ENCODE measurements around the gene ARID3C.

Gene ARID3C

GRCh38 chr9:34591248-34591916, 37.5 kb downstream of the ARID3C start:
- H3K4me1 Mint-ChIP-seq (ENCODE audit: low read depth in 2 of 2): peaks cover 24 to 27% of the 10 kb centered on the region in 2 donors
- no peaks in the 10 kb centered on the region for H3K9me3 Mint-ChIP-seq
- H3K4me3 Mint-ChIP-seq: peak overlapping the region; percentile 76 to 83
- DNase-seq (peak; percentile 75 to 78 (median 76)), ATAC-seq (replicated peaks) (peak; percentile 82)
- peaks cover 75 to 91% of the 10 kb centered on the region in 2 donors for H3K27me3 Mint-ChIP-seq
- no peak overlapping the region for H3K27ac Mint-ChIP-seq
- no peaks in the 10 kb centered on the region for H3K36me3 Mint-ChIP-seq (ENCODE audit: insufficient read depth)

GRCh38 chr9:34590381-34591247, 38.3 kb downstream of the ARID3C start:
- Mint-ChIP-seq H3K36me3 (ENCODE audit: insufficient read depth) (no peaks in the 10 kb centered on the region), H3K4me3 (peak overlapping the region; percentile 76 to 83), H3K4me1 (ENCODE audit: low read depth in 2 of 2) (peaks cover 24 to 27% of the 10 kb centered on the region in 2 donors), H3K27me3 (peaks cover 80 to 92% of the 10 kb centered on the region in 2 donors), H3K27ac (no peak overlapping the region), H3K9me3 (no peaks in the 10 kb centered on the region)
- no peak for DNase-seq
- no peak for ATAC-seq (replicated peaks)

GRCh38 chr9:34589636-34590380, 39.1 kb downstream of the ARID3C start, which contains the start of gene CNTFR:
TSS of gene CNTFR (minus strand) at chr9:34589724. CDS start at chr9:34568981, 20,743 bp downstream.
- DNase-seq: no peak
- H3K4me3 Mint-ChIP-seq: peak within 1 kb of the TSS; percentile 76 to 83
- H3K36me3 Mint-ChIP-seq (ENCODE audit: insufficient read depth): no peaks in the 10 kb centered on the region
- H3K4me1 Mint-ChIP-seq (ENCODE audit: low read depth in 2 of 2): peaks cover 24 to 27% of the 10 kb centered on the region in 2 donors
- H3K9me3 Mint-ChIP-seq: no peaks in the 10 kb centered on the region
- peaks cover 86 to 97% of the 10 kb centered on the region in 2 donors for H3K27me3 Mint-ChIP-seq
- H3K27ac Mint-ChIP-seq: no peak within 1 kb of the TSS
- ATAC-seq (replicated peaks): peak; percentile 31

- Mint-ChIP-seq H3K27ac (no peak overlapping the region), H3K4me1 (ENCODE audit: low read depth in 2 of 2) (peaks cover 24 to 27% of the 10 kb centered on the region in 2 donors), H3K9me3 (no peaks in the 10 kb centered on the region), H3K36me3 (ENCODE audit: insufficient read depth) (no peaks in the 10 kb centered on the region), H3K27me3 (peaks cover 88 to 97% of the 10 kb centered on the region in 2 donors), H3K4me3 (peak overlapping the region; percentile 40 to 74)
- no peak for ATAC-seq (replicated peaks)
- no peak for DNase-seq
Observed at GRCh38 chr9:34588671-34589635, 39.9 kb downstream of the ARID3C start.

GRCh38 chr9:34587271-34587670, 41.6 kb downstream of the ARID3C start:
- H3K27ac Mint-ChIP-seq: no peak overlapping the region
- H3K4me3 Mint-ChIP-seq: no peak overlapping the region
- H3K27me3 Mint-ChIP-seq: peaks cover 87 to 94% of the 10 kb centered on the region in 2 donors
- ATAC-seq (replicated peaks) (no peak), DNase-seq (no peak)
- peaks cover 22 to 24% of the 10 kb centered on the region in 2 donors for H3K4me1 Mint-ChIP-seq (ENCODE audit: low read depth in 2 of 2)
- no peaks in the 10 kb centered on the region for H3K9me3 Mint-ChIP-seq
- H3K36me3 Mint-ChIP-seq (ENCODE audit: insufficient read depth): no peaks in the 10 kb centered on the region

GRCh38 chr9:34585946-34586669, 42.8 kb downstream of the ARID3C start:
- H3K27me3 Mint-ChIP-seq: peaks cover 88 to 94% of the 10 kb centered on the region in 2 donors
- no peaks in the 10 kb centered on the region for H3K9me3 Mint-ChIP-seq
- no peak overlapping the region for H3K4me3 Mint-ChIP-seq
- ATAC-seq (replicated peaks) (no peak), DNase-seq (no peak)
- H3K4me1 Mint-ChIP-seq (ENCODE audit: low read depth in 2 of 2): peaks cover 16 to 18% of the 10 kb centered on the region in 2 donors
- no peaks in the 10 kb centered on the region for H3K36me3 Mint-ChIP-seq (ENCODE audit: insufficient read depth)
- no peak overlapping the region for H3K27ac Mint-ChIP-seq

- H3K4me1 Mint-ChIP-seq (ENCODE audit: low read depth in 2 of 2): peaks cover 9 to 11% of the 10 kb centered on the region in 2 donors
- H3K27ac Mint-ChIP-seq: no peak overlapping the region
- no peaks in the 10 kb centered on the region for H3K36me3 Mint-ChIP-seq (ENCODE audit: insufficient read depth)
- no peak overlapping the region for H3K4me3 Mint-ChIP-seq
- no peak for ATAC-seq (replicated peaks)
- no peaks in the 10 kb centered on the region for H3K9me3 Mint-ChIP-seq
- H3K27me3 Mint-ChIP-seq: peaks cover 89 to 94% of the 10 kb centered on the region in 2 donors
- DNase-seq: no peak
Observed at GRCh38 chr9:34584970-34585369, 43.9 kb downstream of the ARID3C start.

GRCh38 chr9:34582787-34583186, 46.1 kb downstream of the ARID3C start:
- DNase-seq: no peak
- Mint-ChIP-seq H3K27ac (no peak overlapping the region), H3K4me3 (no peak overlapping the region), H3K36me3 (ENCODE audit: insufficient read depth) (no peaks in the 10 kb centered on the region), H3K9me3 (no peaks in the 10 kb centered on the region), H3K27me3 (peaks cover 90 to 92% of the 10 kb centered on the region in 2 donors), H3K4me1 (ENCODE audit: low read depth in 2 of 2) (peaks cover 0 to 3% of the 10 kb centered on the region in 2 donors)
- no peak for ATAC-seq (replicated peaks)

- no peak overlapping the region for H3K27ac Mint-ChIP-seq
- no peak for ATAC-seq (replicated peaks)
- H3K27me3 Mint-ChIP-seq: peaks cover 88 to 92% of the 10 kb centered on the region in 2 donors
- H3K4me1 Mint-ChIP-seq (ENCODE audit: low read depth in 2 of 2): peaks cover 6 to 9% of the 10 kb centered on the region in 2 donors
- H3K9me3 Mint-ChIP-seq: no peaks in the 10 kb centered on the region
- H3K4me3 Mint-ChIP-seq: no peak overlapping the region
- peaks cover 3% of the 10 kb centered on the region for H3K36me3 Mint-ChIP-seq (ENCODE audit: insufficient read depth)
- DNase-seq: no peak
Observed at GRCh38 chr9:34581318-34581717, 47.5 kb downstream of the ARID3C start.

- Mint-ChIP-seq H3K4me3 (no peak overlapping the region), H3K27me3 (peaks cover 86 to 92% of the 10 kb centered on the region in 2 donors), H3K27ac (no peak overlapping the region), H3K9me3 (no peaks in the 10 kb centered on the region), H3K4me1 (ENCODE audit: low read depth in 2 of 2) (peaks cover 6 to 9% of the 10 kb centered on the region in 2 donors), H3K36me3 (ENCODE audit: insufficient read depth) (peaks cover 3% of the 10 kb centered on the region)
- ATAC-seq (replicated peaks) (no peak), DNase-seq (no peak)
Observed at GRCh38 chr9:34580358-34580757, 48.5 kb downstream of the ARID3C start.

- DNase-seq (no peak), ATAC-seq (replicated peaks) (no peak)
- peaks cover 3% of the 10 kb centered on the region for H3K36me3 Mint-ChIP-seq (ENCODE audit: insufficient read depth)
- no peak overlapping the region for H3K4me3 Mint-ChIP-seq
- no peaks in the 10 kb centered on the region for H3K9me3 Mint-ChIP-seq
- peaks cover 86 to 92% of the 10 kb centered on the region in 2 donors for H3K27me3 Mint-ChIP-seq
- H3K4me1 Mint-ChIP-seq (ENCODE audit: low read depth in 2 of 2): peaks cover 6 to 9% of the 10 kb centered on the region in 2 donors
- H3K27ac Mint-ChIP-seq: no peak overlapping the region
Observed at GRCh38 chr9:34579808-34580163, 49.1 kb downstream of the ARID3C start.

All from effector memory CD8-positive, alpha-beta T cell (primary cell).